M059J (cell line): Measurements from ENCODE around the gene RNU7-1. TPM values are rescaled to one million over a fixed set of nuclear protein-coding genes. Genes with fewer than 3 reads are reported as not detected.

ENCODE experiments used
- DNase-seq: peaks from one replicate; pipeline ENCODE4 v3.0.0-alpha.2; 2012; ENCODE audit warnings: low read depth
- total RNA-seq: library from RNA; depleted of rRNA; stranded (reverse); fragments of >200 nt; shearing (Covaris generic); gene quantifications from 2 replicates; pipeline ENCODE4 v1.2.3, GENCODE V29; 2014

RNU7-1 gene
- total RNA-seq, 1 experiment from 2014 or later = not detected

GRCh38 chr12:6953442-6954315, 10.1 kb downstream of the RNU7-1 start:
- DNase-seq = peak; percentile 36

- no peak for DNase-seq
These were observed 10.9 kb downstream of the RNU7-1 start for GRCh38 chr12:6954316-6955107.

- no peak for DNase-seq
These were observed 11.7 kb downstream of the RNU7-1 start for GRCh38 chr12:6955108-6956020.

GRCh38 chr12:6956021-6956727, 12.6 kb downstream of the RNU7-1 start:
- DNase-seq = no peak

GRCh38 chr12:6957151-6957701, 13.6 kb downstream of the RNU7-1 start:
- DNase-seq = no peak

GRCh38 chr12:6957741-6958608, 14.4 kb downstream of the RNU7-1 start:
- no peak for DNase-seq

GRCh38 chr12:6958609-6959057, 15.0 kb downstream of the RNU7-1 start:
- DNase-seq = no peak

GRCh38 chr12:6959058-6959804, 15.6 kb downstream of the RNU7-1 start:
- no peak for DNase-seq

GRCh38 chr12:6959805-6960592, 16.4 kb downstream of the RNU7-1 start:
- no peak for DNase-seq

- peak; percentile 58 for DNase-seq
These were observed 17.1 kb downstream of the RNU7-1 start for GRCh38 chr12:6960593-6961277.

- DNase-seq = peak; percentile 74
These were observed 17.7 kb downstream of the RNU7-1 start for GRCh38 chr12:6961278-6961694.

GRCh38 chr12:6961695-6962284, 18.2 kb downstream of the RNU7-1 start:
- peak; percentile 71 for DNase-seq

- DNase-seq = no peak
These were observed 18.8 kb downstream of the RNU7-1 start for GRCh38 chr12:6962285-6963015.

- no peak for DNase-seq
These were observed 19.6 kb downstream of the RNU7-1 start for GRCh38 chr12:6963016-6963731.

- DNase-seq = no peak
These were observed 20.3 kb downstream of the RNU7-1 start for GRCh38 chr12:6963791-6964413.
